Myocyte (in vitro differentiated cells): ENCODE measurements around the gene EXOSC10. TPM values are rescaled to one million over a fixed set of nuclear protein-coding genes. Genes with fewer than 3 reads are reported as not detected.
"Not testable (repeated sequence)": the region's sequence is repeated elsewhere in the genome, so short reads cannot be mapped to it uniquely, and the experiment has no call there.

ENCODE experiments used
- DNase-seq: peaks from one replicate; pipeline ENCODE4 v3.0.0-alpha.2; 2012; ENCODE audit warnings: low read depth
- total RNA-seq: library from RNA; depleted of rRNA; stranded (reverse); fragments of >200 nt; gene quantifications from 2 replicates; pipeline ENCODE4 v1.2.3, GENCODE V29; 2014

Gene EXOSC10
- total RNA-seq, 1 donor from 2014 or later, result 53.4 TPM

- DNase-seq, result no peak
Measured at GRCh38 chr1:11109047-11109760, 9.5 kb upstream of the EXOSC10 start.

DNA sequence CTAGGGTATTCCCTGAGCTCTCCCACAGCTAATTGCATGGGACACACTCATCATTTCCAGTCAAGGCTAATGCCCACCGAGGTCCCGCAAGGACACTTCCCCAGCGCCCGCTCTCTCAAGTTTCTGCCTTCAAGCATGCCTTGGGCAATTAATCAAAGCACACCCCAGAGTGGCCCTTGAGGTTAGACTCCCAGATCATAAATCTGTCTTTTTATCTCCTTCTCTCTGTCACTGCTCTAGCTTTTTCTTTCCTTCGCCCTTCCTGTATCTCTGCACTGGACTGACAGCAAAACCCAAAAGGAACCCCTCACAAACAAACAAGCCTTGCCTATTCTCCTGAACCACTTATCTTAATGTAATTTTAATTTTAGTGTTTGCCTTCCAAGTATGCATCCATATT lies 7.9 kb upstream of the EXOSC10 start:
- no peak for DNase-seq

DNA sequence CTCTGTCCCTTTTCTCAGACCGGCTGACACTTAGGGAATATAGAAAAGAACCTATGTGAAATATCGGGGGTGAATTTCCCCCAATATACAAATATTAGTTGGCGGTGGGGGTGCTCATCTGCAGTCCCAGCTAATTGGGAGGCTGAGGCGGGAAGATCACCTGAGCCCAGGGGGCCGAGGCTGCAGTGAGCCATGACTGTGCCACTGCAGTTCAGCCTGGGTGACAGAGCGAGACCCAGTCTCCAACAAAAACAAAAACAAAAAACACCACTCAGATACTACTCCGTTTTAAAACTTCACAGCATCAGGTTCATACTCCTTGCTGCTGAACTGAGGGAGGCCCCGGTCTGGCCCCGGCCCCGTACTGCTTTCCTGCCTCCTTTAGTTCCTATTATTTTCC lies 5.9 kb upstream of the EXOSC10 start:
- no peak for DNase-seq

DNA sequence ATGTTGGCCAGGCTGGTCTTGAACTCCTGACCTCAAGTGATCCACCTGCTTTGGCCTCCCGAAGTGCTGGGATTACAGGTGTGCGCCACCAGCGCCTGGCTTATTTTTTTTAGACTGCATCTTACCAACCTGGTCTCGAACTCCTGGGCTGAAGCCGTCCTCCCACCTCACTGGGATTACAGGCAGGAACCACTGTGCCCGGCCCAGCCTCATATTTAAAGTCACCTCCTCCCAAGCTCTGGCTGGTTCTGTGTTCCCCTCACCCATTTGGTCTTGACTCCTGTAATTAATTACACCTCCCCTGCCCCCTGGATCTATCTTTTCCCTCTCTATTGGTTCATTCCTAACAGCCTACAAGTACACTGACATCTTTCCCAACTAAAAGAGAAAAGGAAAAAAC lies 1.7 kb upstream of the EXOSC10 start:
- no peak for DNase-seq

DNA sequence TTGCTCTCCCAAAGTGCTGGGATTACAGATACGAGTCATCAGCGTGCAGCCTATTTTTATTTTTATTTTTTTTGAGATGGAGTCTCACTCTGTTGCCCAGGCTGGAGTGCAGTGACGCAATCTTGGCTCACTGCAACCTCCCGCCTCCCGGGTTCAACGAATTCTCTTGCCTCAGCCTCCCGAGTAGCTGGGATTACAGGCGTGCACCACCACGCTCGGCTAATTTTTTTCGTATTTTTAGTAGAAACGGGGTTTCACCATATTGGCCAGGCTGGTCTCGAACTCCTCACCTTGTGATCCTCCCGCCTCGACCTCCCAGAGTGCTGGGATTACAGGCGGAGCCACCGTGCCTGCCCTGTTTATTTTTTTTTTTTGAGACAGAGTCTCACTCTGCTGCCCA lies 1.1 kb upstream of the EXOSC10 start:
- DNase-seq, result not testable (repeated sequence)

DNA sequence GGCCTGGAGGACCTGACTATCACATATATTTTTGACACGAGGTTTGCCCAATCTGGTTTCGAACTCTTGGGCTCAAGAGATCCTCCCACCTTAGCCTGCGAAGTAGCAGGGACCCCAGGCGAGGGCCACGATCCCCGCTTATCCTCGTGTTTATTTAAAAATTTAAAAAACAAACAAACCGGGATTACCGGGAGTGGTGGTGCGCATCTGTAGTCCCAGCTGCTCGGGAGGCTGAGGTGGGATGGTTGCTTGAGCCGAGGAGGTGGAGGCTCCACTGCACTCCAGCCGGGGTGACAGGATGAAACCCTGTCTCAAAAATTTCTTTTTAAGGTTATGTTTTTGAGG lies 452 bp upstream of the EXOSC10 start:
- no peak for DNase-seq

- no peak for DNase-seq
Measured at GRCh38 chr1:11098931-11099309, 749 bp downstream of the EXOSC10 start.

GRCh38 chr1:11083784-11084183 lies 15.9 kb downstream of the EXOSC10 start:
- DNase-seq, result not testable (repeated sequence)

DNA sequence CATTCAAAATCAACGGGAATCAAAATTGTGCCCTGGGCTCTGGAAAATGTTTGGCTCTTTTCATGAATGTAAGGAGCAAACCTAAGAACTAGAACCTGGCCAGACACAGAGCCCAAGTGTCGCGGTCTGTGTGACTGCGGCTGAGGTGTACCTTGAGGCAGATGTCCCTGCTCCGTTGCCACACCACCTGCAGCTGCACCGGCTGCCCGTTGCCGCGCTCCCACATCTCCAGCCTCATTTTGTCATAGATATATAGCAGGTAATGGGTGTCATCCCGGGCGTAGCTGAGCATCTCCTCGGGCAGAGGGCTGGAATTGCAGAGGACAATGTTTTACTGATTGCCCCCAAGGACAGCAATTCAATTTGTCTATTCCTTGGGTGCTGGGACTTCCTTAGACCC lies 18.7 kb downstream of the EXOSC10 start:
- DNase-seq, result no peak

GRCh38 chr1:11078631-11079030 lies 21.0 kb downstream of the EXOSC10 start:
- DNase-seq, result peak; percentile 52

DNA sequence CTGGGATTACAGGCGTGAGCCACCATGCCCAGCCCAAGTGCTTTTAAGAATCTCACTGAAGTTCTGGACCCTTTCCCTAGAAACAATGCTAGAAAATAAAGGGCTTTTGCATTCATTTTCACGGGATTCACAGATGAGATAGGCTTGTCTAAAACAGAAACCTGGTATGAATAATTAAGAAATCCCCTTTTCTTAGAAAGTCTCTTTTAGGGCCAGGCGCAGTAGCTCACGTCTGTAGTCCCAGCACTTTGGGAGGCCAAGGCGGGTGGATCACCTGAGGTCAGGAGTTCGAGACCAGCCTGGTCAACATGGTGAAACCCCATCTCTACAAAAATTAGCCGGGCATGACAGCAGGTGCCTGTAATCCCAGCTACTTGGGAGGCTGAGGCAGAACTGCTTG lies 26.3 kb downstream of the EXOSC10 start:
- not testable (repeated sequence) for DNase-seq

- DNase-seq, result no peak
Measured at GRCh38 chr1:11072216-11072917, 27.3 kb downstream of the EXOSC10 start.

- DNase-seq, result no peak
Measured at GRCh38 chr1:11071463-11072215, 28.0 kb downstream of the EXOSC10 start.

DNA sequence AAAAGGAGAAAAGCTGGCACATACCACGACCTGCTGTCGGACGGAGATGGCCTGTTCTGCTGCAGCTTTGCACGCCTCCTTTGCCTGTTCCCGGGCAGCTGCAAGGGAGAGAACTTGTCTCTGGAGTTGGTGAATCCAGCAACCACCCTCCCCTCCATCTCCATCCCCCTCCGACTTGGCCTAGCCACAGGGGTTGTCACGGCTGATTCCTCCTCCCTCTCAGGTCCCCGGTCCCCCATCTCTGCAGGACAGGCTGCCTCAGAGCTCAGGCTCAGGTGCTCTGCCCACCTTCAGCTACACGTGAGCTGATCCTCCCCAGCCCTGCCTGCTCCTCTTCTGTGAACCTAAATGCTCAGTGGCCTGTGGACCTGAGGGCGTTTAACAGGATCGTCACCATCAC lies 28.8 kb downstream of the EXOSC10 start:
- no peak for DNase-seq

- DNase-seq, result no peak
Measured at GRCh38 chr1:11068600-11069473, 30.8 kb downstream of the EXOSC10 start.

DNA sequence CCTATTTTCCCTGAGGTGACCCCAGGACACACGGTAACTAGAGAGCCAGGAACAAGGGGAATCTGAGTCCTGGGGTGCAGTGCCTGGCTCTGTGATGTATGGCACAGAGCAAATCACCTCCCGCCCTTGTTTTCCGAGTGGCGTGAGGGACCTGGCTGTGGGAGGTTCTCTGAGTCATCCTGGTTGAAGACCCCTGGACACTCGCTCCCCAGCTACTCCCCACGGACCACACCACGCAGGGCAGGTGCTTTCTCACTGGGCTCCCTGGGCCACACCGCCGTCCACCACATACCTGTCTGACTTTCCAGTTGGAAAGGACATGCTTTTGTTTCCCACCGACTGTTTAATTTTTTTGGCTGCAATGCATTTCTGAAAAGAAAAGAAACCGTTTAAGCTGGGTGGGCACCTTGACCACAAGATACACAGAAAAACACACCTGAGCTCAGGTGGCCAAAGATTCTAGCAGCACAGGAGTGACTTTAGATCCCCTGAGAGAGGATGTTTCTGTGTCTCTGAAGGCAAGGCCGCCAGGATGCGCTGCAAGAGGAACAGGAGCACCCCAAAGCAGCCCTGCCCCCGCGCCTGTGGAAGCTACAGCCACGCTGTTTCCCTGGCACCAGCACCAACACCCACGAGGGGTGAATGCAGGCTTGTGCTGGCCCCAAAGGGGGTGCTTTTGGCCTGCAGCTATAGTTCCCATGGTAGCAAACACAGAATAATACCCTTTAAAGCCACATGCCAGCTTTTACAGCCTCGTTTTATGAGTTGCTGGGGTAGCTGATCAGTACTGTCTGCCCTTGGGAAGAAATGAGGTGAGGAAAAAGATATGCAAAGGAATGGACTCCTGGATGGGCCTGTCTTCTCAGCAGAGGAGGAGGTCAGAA lies 31.7 kb downstream of the EXOSC10 start:
- no peak for DNase-seq

- DNase-seq, result no peak
Measured at GRCh38 chr1:11065796-11066195, 33.9 kb downstream of the EXOSC10 start.

GRCh38 chr1:11064942-11065341 lies 34.7 kb downstream of the EXOSC10 start:
- DNase-seq, result no peak

DNA sequence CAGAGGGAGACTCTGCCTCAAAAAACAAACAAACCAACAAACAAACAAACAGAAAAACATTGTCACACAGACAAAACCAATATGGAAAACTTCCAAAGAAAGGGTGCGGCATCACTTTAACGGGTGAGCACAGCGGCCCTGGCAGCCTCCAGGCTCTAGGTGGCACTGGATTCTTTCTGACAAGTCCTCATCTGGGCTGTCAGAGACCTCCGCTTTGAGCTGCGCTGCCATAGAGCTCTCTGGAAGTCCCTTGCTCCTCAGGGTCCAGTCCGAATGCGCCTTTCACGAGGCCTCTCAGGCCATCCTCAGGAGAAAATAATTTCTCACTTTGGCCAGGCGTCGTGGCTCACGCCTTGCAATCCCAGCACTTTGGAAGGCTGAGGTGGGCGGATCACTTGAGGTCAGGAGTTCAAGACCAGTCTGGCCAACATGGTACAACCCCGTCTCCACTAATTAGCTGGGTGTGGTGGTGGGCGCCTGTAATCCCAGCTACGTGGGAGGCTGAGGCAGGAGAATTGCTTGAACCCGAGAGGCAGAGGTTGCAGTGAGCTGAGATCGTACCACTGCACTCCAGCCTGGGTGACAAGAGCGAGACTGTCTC lies 35.6 kb downstream of the EXOSC10 start:
- DNase-seq, result not testable (repeated sequence)

DNA sequence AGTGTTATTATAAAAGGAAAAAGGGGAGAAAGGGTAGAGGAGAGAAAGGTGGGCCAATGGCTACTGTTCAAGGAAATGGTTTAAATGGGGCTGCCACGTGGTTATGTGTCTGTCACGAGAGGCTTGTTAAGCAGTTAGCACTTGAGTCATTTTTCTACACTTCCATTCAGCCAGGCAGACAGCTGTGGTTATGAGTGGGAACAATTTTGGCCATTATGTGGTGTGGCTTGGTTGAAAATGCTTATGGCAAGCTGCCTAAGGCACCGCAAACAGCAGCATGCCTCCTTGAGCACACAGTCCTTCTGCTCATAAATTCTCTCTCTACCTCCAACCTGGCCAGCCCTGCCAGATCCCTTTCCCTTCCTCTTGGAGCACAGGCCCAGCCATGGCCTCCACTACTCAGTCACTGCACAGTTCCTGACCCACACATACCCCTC lies 36.7 kb downstream of the EXOSC10 start:
- DNase-seq, result peak; percentile 96
